Spleen (tissue), 7 donors: ENCODE data around the gene ANKRD42.

Experiments
- POLR2A ChIP-seq, 3 donors: fragments of 450-650 bp; IDR thresholded peaks; one replicate each; pipeline ENCODE4 v1.5.1; 2017; ENCODE audit warnings: antibody characterized with exemption in 3 of 3, mild to moderate bottlenecking in 1 of 3
- POLR2AphosphoS5 ChIP-seq, 3 donors: sonication (generic); formaldehyde crosslinking; IDR thresholded peaks; one replicate each; pipeline ENCODE4 v1.5.1; 2017; ENCODE audit warnings: antibody characterized with exemption in 3 of 3
- TF ChIP-seq, protein P1 (sequence below), 11 experiments: fragments of 200-600 bp in 7 of 11; fragments of 450-650 bp in 4 of 11; sonication (generic) in 4 of 11; IDR thresholded peaks in 8 of 11; conservative IDR thresholded peaks in 3 of 11; 1 replicate in 7 of 11; 2 replicates in 4 of 11; pipeline versions ENCODE4 v1.4.0 to v1.8.0; 2016 to 2021; ENCODE audit warnings: antibody characterized with exemption in 11 of 11, inconsistent platforms in 4 of 11, mild to moderate bottlenecking in 1 of 11
- donor health status: DM: no; HTN: no; CAD: no; lungs with moderate emphysema.
- donor health status: DM: no; HTN: no; CAD: no.
- donor health status: DM: no; HTN: no; CAD: no.

DNA sequence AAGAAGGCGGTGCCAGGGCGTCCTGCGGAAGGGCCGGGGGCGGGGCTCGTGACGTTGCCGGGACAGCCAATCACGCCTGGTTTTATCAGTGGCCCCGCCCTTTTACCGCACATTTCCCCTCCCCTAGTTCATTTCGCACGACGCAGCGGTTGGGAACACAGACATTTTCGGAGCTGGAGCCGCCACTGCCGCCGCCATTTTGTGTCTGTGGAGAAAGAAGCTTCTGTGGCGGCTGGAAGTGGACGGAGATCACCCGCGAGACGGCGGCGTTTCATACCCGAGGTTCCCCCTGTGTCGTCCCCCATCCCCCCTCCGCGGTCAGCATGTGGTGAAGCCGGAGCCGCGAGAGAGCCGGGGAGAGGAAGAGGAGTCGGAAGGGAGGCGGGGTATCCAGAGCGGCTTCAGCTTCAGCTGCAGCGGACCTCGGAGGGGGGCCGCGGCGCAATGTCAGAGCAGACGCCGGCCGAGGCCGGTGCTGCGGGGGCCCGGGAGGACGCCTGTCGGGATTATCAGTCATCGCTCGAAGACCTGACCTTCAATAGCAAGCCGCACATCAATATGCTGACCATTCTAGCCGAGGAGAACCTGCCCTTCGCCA is 36.4 kb upstream of the ANKRD42 start, which contains the start of gene PCF11:
- TF ChIP-seq, protein P1, sequence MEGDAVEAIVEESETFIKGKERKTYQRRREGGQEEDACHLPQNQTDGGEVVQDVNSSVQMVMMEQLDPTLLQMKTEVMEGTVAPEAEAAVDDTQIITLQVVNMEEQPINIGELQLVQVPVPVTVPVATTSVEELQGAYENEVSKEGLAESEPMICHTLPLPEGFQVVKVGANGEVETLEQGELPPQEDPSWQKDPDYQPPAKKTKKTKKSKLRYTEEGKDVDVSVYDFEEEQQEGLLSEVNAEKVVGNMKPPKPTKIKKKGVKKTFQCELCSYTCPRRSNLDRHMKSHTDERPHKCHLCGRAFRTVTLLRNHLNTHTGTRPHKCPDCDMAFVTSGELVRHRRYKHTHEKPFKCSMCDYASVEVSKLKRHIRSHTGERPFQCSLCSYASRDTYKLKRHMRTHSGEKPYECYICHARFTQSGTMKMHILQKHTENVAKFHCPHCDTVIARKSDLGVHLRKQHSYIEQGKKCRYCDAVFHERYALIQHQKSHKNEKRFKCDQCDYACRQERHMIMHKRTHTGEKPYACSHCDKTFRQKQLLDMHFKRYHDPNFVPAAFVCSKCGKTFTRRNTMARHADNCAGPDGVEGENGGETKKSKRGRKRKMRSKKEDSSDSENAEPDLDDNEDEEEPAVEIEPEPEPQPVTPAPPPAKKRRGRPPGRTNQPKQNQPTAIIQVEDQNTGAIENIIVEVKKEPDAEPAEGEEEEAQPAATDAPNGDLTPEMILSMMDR (IDR thresholded peaks at IDR 0.05 in 8 of 11, conservative IDR thresholded peaks at IDR 0.05 in 3 of 11) = no peak
- peak; percentile 96 to 99 (median 98) for TF ChIP-seq POLR2A (IDR thresholded peaks at IDR 0.05)
- peak; percentile 99 to 100 (median 100) for TF ChIP-seq POLR2AphosphoS5 (IDR thresholded peaks at IDR 0.05)
